ENCODE data around the gene PTRHD1.

PTRHD1 gene

GRCh38 chr2:24756789-24757188, 36.4 kb downstream of the PTRHD1 start:
- peaks cover 6 to 82% of the 10 kb centered on the region in 2 donors for H3K36me3 ChIP-seq (replicated peaks in 1 of 2; ENCODE audit: control insufficient read depth in 2 of 2, insufficient read depth in 2 of 2, low read length in 2 of 2)
- H3K27ac ChIP-seq (replicated peaks; ENCODE audit: low read length): no peak overlapping the region
- H2AFZ ChIP-seq (ENCODE audit: low read length): no peak overlapping the region
- H3K4ac ChIP-seq (ENCODE audit: low read length): no peak overlapping the region
- H3K4me2 ChIP-seq (ENCODE audit: insufficient read depth, low read length, poor library complexity, severe bottlenecking): no peak overlapping the region
- WGBS, 2 donors (ENCODE audit: extremely low coverage in 2 of 2, insufficient read length in 2 of 2, insufficient replicate concordance in 1 of 2): no CpG with 5 or more reads among the region's 1 CpG
- H3K79me1 ChIP-seq (ENCODE audit: low read depth, low read length): no peaks in the 10 kb centered on the region
- no peak overlapping the region for H2BK120ac ChIP-seq (ENCODE audit: low read depth, low read length)
- no peak overlapping the region for H3K23ac ChIP-seq (ENCODE audit: low read depth, low read length, poor library complexity)
- DNase-seq (ENCODE audit: low spot score): no peak
- H3K9me3 ChIP-seq (replicated peaks in 1 of 2; ENCODE audit: control insufficient read depth in 2 of 2, insufficient read depth in 1 of 2, low read depth in 1 of 2, low read length in 2 of 2): peaks cover 0 to 6% of the 10 kb centered on the region in 2 donors
- H4K91ac ChIP-seq (ENCODE audit: low read depth, low read length, poor library complexity): no peak overlapping the region
- H2AK5ac ChIP-seq (ENCODE audit: low read depth, low read length): no peak overlapping the region
- no peak overlapping the region for H2BK5ac ChIP-seq (ENCODE audit: low read length)
- no peak overlapping the region for H2BK15ac ChIP-seq (ENCODE audit: low read length)
- peaks cover 0 to 2% of the 10 kb centered on the region in 2 donors for H3K4me1 ChIP-seq (ENCODE audit: control insufficient read depth in 2 of 2, insufficient read depth in 1 of 2, low read depth in 1 of 2, low read length in 2 of 2)
- H4K8ac ChIP-seq (ENCODE audit: low read depth, low read length): no peak overlapping the region
- no peak overlapping the region for H3K14ac ChIP-seq (ENCODE audit: low read length)
- H3K9ac ChIP-seq (ENCODE audit: low read depth, low read length, poor library complexity): no peak overlapping the region
- H3K18ac ChIP-seq (ENCODE audit: low read length): no peak overlapping the region
- no peak overlapping the region for H2BK12ac ChIP-seq (ENCODE audit: low read length)
- no peaks in the 10 kb centered on the region for H3K27me3 ChIP-seq (ENCODE audit: control insufficient read depth in 3 of 3, insufficient read depth in 3 of 3, low read depth in 1 of 3, low read length in 3 of 3)
- H3K4me3 ChIP-seq (ENCODE audit: low read length in 2 of 2): no peak overlapping the region

GRCh38 chr2:24754985-24755705, 38.0 kb downstream of the PTRHD1 start:
- no peak overlapping the region for H3K4me3 ChIP-seq (ENCODE audit: low read length in 2 of 2)
- H3K9me3 ChIP-seq (replicated peaks in 1 of 2; ENCODE audit: control insufficient read depth in 2 of 2, insufficient read depth in 1 of 2, low read depth in 1 of 2, low read length in 2 of 2): no peaks in the 10 kb centered on the region
- H3K27me3 ChIP-seq (ENCODE audit: control insufficient read depth in 3 of 3, insufficient read depth in 3 of 3, low read depth in 1 of 3, low read length in 3 of 3): no peaks in the 10 kb centered on the region
- H4K8ac ChIP-seq (ENCODE audit: low read depth, low read length): no peak overlapping the region
- H3K4me2 ChIP-seq (ENCODE audit: insufficient read depth, low read length, poor library complexity, severe bottlenecking): no peak overlapping the region
- no peaks in the 10 kb centered on the region for H3K79me1 ChIP-seq (ENCODE audit: low read depth, low read length)
- H4K91ac ChIP-seq (ENCODE audit: low read depth, low read length, poor library complexity): no peak overlapping the region
- no peak overlapping the region for H2AK5ac ChIP-seq (ENCODE audit: low read depth, low read length)
- no CpG with 5 or more reads among the region's 3 CpGs for WGBS, 2 donors (ENCODE audit: extremely low coverage in 2 of 2, insufficient read length in 2 of 2, insufficient replicate concordance in 1 of 2)
- peaks cover 0 to 2% of the 10 kb centered on the region in 2 donors for H3K4me1 ChIP-seq (ENCODE audit: control insufficient read depth in 2 of 2, insufficient read depth in 1 of 2, low read depth in 1 of 2, low read length in 2 of 2)
- H2BK12ac ChIP-seq (ENCODE audit: low read length): no peak overlapping the region
- no peak overlapping the region for H3K23ac ChIP-seq (ENCODE audit: low read depth, low read length, poor library complexity)
- no peak overlapping the region for H2BK15ac ChIP-seq (ENCODE audit: low read length)
- H2AFZ ChIP-seq (ENCODE audit: low read length): no peak overlapping the region
- no peak overlapping the region for H3K27ac ChIP-seq (replicated peaks; ENCODE audit: low read length)
- H3K14ac ChIP-seq (ENCODE audit: low read length): no peak overlapping the region
- no peak overlapping the region for H3K9ac ChIP-seq (ENCODE audit: low read depth, low read length, poor library complexity)
- H3K18ac ChIP-seq (ENCODE audit: low read length): no peak overlapping the region
- H3K36me3 ChIP-seq (replicated peaks in 1 of 2; ENCODE audit: control insufficient read depth in 2 of 2, insufficient read depth in 2 of 2, low read length in 2 of 2): peaks cover 6 to 72% of the 10 kb centered on the region in 2 donors
- H2BK5ac ChIP-seq (ENCODE audit: low read length): no peak overlapping the region
- H2BK120ac ChIP-seq (ENCODE audit: low read depth, low read length): no peak overlapping the region
- DNase-seq (ENCODE audit: low spot score): no peak
- no peak overlapping the region for H3K4ac ChIP-seq (ENCODE audit: low read length)

- Histone ChIP-seq H4K91ac (ENCODE audit: low read depth, low read length, poor library complexity) (no peak overlapping the region), H3K36me3 (replicated peaks in 1 of 2; ENCODE audit: control insufficient read depth in 2 of 2, insufficient read depth in 2 of 2, low read length in 2 of 2) (peaks cover 3 to 43% of the 10 kb centered on the region in 2 donors), H3K9ac (ENCODE audit: low read depth, low read length, poor library complexity) (no peak overlapping the region), H2BK12ac (ENCODE audit: low read length) (no peak overlapping the region), H3K23ac (ENCODE audit: low read depth, low read length, poor library complexity) (no peak overlapping the region), H2BK15ac (ENCODE audit: low read length) (no peak overlapping the region), H2AK5ac (ENCODE audit: low read depth, low read length) (no peak overlapping the region), H3K4ac (ENCODE audit: low read length) (no peak overlapping the region), H3K4me1 (ENCODE audit: control insufficient read depth in 2 of 2, insufficient read depth in 1 of 2, low read depth in 1 of 2, low read length in 2 of 2) (peaks cover 0 to under 1% of the 10 kb centered on the region in 2 donors), H2BK5ac (ENCODE audit: low read length) (no peak overlapping the region), H3K27ac (replicated peaks; ENCODE audit: low read length) (no peak overlapping the region), H2BK120ac (ENCODE audit: low read depth, low read length) (no peak overlapping the region), H3K18ac (ENCODE audit: low read length) (no peak overlapping the region), H3K4me3 (ENCODE audit: low read length in 2 of 2) (no peak overlapping the region), H4K8ac (ENCODE audit: low read depth, low read length) (no peak overlapping the region), H2AFZ (ENCODE audit: low read length) (no peak overlapping the region), H3K79me1 (ENCODE audit: low read depth, low read length) (no peaks in the 10 kb centered on the region), H3K27me3 (ENCODE audit: control insufficient read depth in 3 of 3, insufficient read depth in 3 of 3, low read depth in 1 of 3, low read length in 3 of 3) (no peaks in the 10 kb centered on the region), H3K9me3 (replicated peaks in 1 of 2; ENCODE audit: control insufficient read depth in 2 of 2, insufficient read depth in 1 of 2, low read depth in 1 of 2, low read length in 2 of 2) (no peaks in the 10 kb centered on the region), H3K4me2 (ENCODE audit: insufficient read depth, low read length, poor library complexity, severe bottlenecking) (no peak overlapping the region), H3K14ac (ENCODE audit: low read length) (no peak overlapping the region)
- DNase-seq (ENCODE audit: low spot score): no peak
- no CpG with 5 or more reads among the region's 7 CpGs for WGBS, 2 donors (ENCODE audit: extremely low coverage in 2 of 2, insufficient read length in 2 of 2, insufficient replicate concordance in 1 of 2)
These were observed 44.0 kb downstream of the PTRHD1 start for GRCh38 chr2:24749069-24749691.

- Histone ChIP-seq H3K4me2 (ENCODE audit: insufficient read depth, low read length, poor library complexity, severe bottlenecking) (no peak overlapping the region), H3K9me3 (replicated peaks in 1 of 2; ENCODE audit: control insufficient read depth in 2 of 2, insufficient read depth in 1 of 2, low read depth in 1 of 2, low read length in 2 of 2) (no peaks in the 10 kb centered on the region), H3K9ac (ENCODE audit: low read depth, low read length, poor library complexity) (no peak overlapping the region), H3K23ac (ENCODE audit: low read depth, low read length, poor library complexity) (no peak overlapping the region), H3K27ac (replicated peaks; ENCODE audit: low read length) (no peak overlapping the region), H2AFZ (ENCODE audit: low read length) (no peak overlapping the region), H3K79me1 (ENCODE audit: low read depth, low read length) (no peaks in the 10 kb centered on the region), H3K18ac (ENCODE audit: low read length) (no peak overlapping the region), H4K8ac (ENCODE audit: low read depth, low read length) (no peak overlapping the region), H3K4me3 (ENCODE audit: low read length in 2 of 2) (no peak overlapping the region), H2BK120ac (ENCODE audit: low read depth, low read length) (no peak overlapping the region), H3K4me1 (ENCODE audit: control insufficient read depth in 2 of 2, insufficient read depth in 1 of 2, low read depth in 1 of 2, low read length in 2 of 2) (peaks cover 3% of the 10 kb centered on the region in 2 donors), H3K36me3 (replicated peaks in 1 of 2; ENCODE audit: control insufficient read depth in 2 of 2, insufficient read depth in 2 of 2, low read length in 2 of 2) (peaks cover 3 to 33% of the 10 kb centered on the region in 2 donors), H2AK5ac (ENCODE audit: low read depth, low read length) (no peak overlapping the region), H3K14ac (ENCODE audit: low read length) (no peak overlapping the region), H3K4ac (ENCODE audit: low read length) (no peak overlapping the region), H2BK15ac (ENCODE audit: low read length) (no peak overlapping the region), H2BK5ac (ENCODE audit: low read length) (no peak overlapping the region), H3K27me3 (ENCODE audit: control insufficient read depth in 3 of 3, insufficient read depth in 3 of 3, low read depth in 1 of 3, low read length in 3 of 3) (no peaks in the 10 kb centered on the region), H4K91ac (ENCODE audit: low read depth, low read length, poor library complexity) (no peak overlapping the region), H2BK12ac (ENCODE audit: low read length) (no peak overlapping the region)
- no peak for DNase-seq (ENCODE audit: low spot score)
- no CpG with 5 or more reads among the region's 3 CpGs for WGBS, 2 donors (ENCODE audit: extremely low coverage in 2 of 2, insufficient read length in 2 of 2, insufficient replicate concordance in 1 of 2)
These were observed 45.9 kb downstream of the PTRHD1 start for GRCh38 chr2:24747299-24747698.

Data from neuronal stem cell (in vitro differentiated cells).